Measurements from ENCODE around the gene AGMO. TPM values are rescaled to one million over a fixed set of nuclear protein-coding genes. Genes with fewer than 3 reads are reported as not detected.

AGMO gene
- total and polyA plus RNA-seq, 12 donors, result 0.12 to 0.70 (median 0.40) TPM

DNA sequence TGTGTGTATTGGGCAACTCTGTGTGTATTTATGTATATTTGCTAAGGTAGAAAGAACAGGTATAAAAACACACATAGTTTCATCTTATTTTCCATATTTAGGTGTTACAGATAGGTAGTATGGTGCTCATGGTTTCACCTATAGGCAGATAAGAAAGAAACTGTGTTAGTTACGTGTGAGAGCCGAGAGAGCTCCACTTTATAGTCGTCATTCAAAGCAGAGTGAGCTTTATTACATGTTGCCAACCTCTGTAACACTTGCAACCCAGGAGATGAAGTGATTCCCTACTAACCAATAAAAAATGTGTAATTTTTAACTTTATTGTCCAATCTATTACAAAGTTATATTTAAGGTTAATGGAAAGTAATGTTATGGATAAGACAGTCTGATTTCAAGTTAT is 121.3 kb downstream of the AGMO start:
- DNase-seq (no peak), ATAC-seq (no peak)
- H3K27me3 ChIP-seq, result no peaks in the 10 kb centered on the region
- H3K27ac ChIP-seq, result no peak overlapping the region
- H3K4me3 ChIP-seq, result no peak overlapping the region
- H3K9me3 ChIP-seq, result peaks cover 0 to 3% (median 0%) of the 10 kb centered on the region in 11 donors
- H3K4me1 ChIP-seq, result no peaks in the 10 kb centered on the region
- intact Hi-C loops (cut with DNase I), result no loop called here
- TF ChIP-seq CTCF (IDR thresholded peaks at IDR 0.05), result no peak
- no peaks in the 10 kb centered on the region for H3K36me3 ChIP-seq
- WGBS, 2 donors, result 92 to 94% methylated on average over 3 of the region's 3 CpGs

DNA sequence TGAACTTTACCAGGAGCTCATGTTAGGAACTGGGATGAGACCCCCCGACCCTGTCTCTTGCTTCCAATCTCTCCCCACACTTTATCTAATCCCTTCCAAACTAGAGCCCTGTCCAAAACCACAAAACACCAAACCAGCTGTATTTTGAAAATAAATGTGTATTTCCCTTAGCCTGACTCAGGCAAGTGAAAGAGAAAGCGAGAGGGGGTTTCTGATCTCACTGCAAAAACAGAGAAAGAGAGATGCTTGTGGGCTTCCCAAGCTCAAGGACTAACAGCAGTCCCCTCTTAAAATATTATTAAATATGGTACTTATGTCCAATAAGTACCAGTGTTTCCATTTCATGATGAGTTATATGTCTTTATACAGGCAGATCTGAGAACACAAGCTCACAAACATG is 122.0 kb downstream of the AGMO start:
- TF ChIP-seq CTCF (IDR thresholded peaks at IDR 0.05), result no peak
- H3K27me3 ChIP-seq, result no peaks in the 10 kb centered on the region
- H3K36me3 ChIP-seq, result no peaks in the 10 kb centered on the region
- H3K9me3 ChIP-seq, result peaks cover 0 to 3% (median 0%) of the 10 kb centered on the region in 11 donors
- H3K4me3 ChIP-seq, result no peak overlapping the region
- H3K27ac ChIP-seq, result no peak overlapping the region
- H3K4me1 ChIP-seq, result no peaks in the 10 kb centered on the region
- ATAC-seq (no peak), DNase-seq (no peak)
- intact Hi-C loops (cut with DNase I), result no loop called here
- WGBS, 2 donors, result 78 to 85% methylated on average over 2 of the region's 2 CpGs

DNA sequence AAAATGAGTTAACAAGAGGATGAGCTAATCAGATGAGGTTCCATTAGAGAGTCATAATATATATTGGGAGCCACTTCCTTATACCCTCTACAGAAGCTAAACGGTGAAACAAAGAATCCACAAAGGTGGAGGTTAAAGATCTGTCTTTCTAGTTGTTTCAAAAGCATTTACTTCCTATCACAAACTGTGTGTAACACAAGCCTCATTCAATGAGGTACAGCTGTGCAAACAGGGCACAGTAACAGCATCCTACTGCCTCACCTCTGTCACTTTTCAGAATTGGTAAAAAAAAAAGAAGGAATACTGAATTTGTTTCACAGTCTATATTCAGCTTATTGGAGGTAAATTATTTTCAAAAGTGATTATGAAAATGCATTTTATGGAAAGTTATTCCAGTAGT is 128.7 kb downstream of the AGMO start:
- Histone ChIP-seq H3K4me3 (no peak overlapping the region), H3K36me3 (no peaks in the 10 kb centered on the region), H3K27me3 (no peaks in the 10 kb centered on the region), H3K4me1 (no peaks in the 10 kb centered on the region), H3K27ac (no peak overlapping the region), H3K9me3 (peaks cover 0 to 3% (median 0%) of the 10 kb centered on the region in 11 donors)
- intact Hi-C loops (cut with DNase I), result no loop called here
- WGBS, 2 donors, result 59 to 71% methylated on average over 1 of the region's 1 CpG
- ATAC-seq, result no peak
- no peak for TF ChIP-seq CTCF (IDR thresholded peaks at IDR 0.05)
- DNase-seq, result no peak

- H3K27ac ChIP-seq, result no peak overlapping the region
- no peak overlapping the region for H3K4me3 ChIP-seq
- no peaks in the 10 kb centered on the region for H3K4me1 ChIP-seq
- no peak for DNase-seq
- 75 to 93% methylated on average over 1 of the region's 1 CpG for WGBS, 2 donors
- no peak for ATAC-seq
- no peaks in the 10 kb centered on the region for H3K27me3 ChIP-seq
- intact Hi-C loops (cut with DNase I), result no loop called here
- no peak for TF ChIP-seq CTCF (IDR thresholded peaks at IDR 0.05)
- H3K36me3 ChIP-seq, result no peaks in the 10 kb centered on the region
- H3K9me3 ChIP-seq, result no peaks in the 10 kb centered on the region
These were observed 130.9 kb downstream of the AGMO start for GRCh38 chr7:15430911-15431310.

DNA sequence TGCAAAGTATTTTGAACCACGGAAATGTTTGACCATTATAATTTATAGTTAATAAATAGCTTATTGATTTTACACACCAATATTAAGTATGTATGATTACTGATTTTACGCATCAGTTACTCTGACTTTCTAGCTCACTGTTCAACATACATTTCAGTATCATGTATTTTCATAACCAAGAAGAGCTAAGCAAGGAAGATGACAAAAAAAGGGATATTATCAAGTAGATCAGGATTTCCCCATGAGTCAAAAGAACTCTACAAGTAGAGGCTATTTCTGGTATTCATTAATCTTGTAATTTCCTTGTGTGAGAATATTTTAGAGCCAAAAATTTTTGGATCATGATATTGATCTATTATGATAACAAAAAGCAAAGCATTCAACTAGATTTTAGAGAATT is 131.6 kb downstream of the AGMO start:
- TF ChIP-seq CTCF (IDR thresholded peaks at IDR 0.05), result no peak
- H3K4me1 ChIP-seq, result no peaks in the 10 kb centered on the region
- no peaks in the 10 kb centered on the region for H3K27me3 ChIP-seq
- WGBS, 2 donors, result 92 to 97% methylated on average over 2 of the region's 2 CpGs
- no peak overlapping the region for H3K27ac ChIP-seq
- no peak overlapping the region for H3K4me3 ChIP-seq
- no peaks in the 10 kb centered on the region for H3K9me3 ChIP-seq
- no peak for DNase-seq
- no peaks in the 10 kb centered on the region for H3K36me3 ChIP-seq
- intact Hi-C loops (cut with DNase I), result no loop called here
- ATAC-seq, result no peak

All from heart right ventricle (tissue), 16 donors.